ENCODE results near the gene TNRC6C.
"Not testable (repeated sequence)": the region's sequence is repeated elsewhere in the genome, so short reads cannot be mapped to it uniquely, and the experiment has no call there.

TNRC6C gene

GRCh38 chr17:78111727-78112517 lies 153.4 kb downstream of the TNRC6C start:
- no peak for DNase-seq (ENCODE audit: low read depth)

GRCh38 chr17:78112518-78113471 lies 154.3 kb downstream of the TNRC6C start:
- no peak for DNase-seq (ENCODE audit: low read depth)

GRCh38 chr17:78113804-78114785 lies 155.6 kb downstream of the TNRC6C start:
- no peak for DNase-seq (ENCODE audit: low read depth)

- DNase-seq (ENCODE audit: low read depth) = no peak
Observed at GRCh38 chr17:78114831-78115723, 156.6 kb downstream of the TNRC6C start.

GRCh38 chr17:78115803-78116202 lies 157.3 kb downstream of the TNRC6C start:
- not testable (repeated sequence) for DNase-seq (ENCODE audit: low read depth)

- no peak for DNase-seq (ENCODE audit: low read depth)
Observed at GRCh38 chr17:78116411-78116810, 157.9 kb downstream of the TNRC6C start.

GRCh38 chr17:78117027-78117981 lies 158.8 kb downstream of the TNRC6C start:
- DNase-seq (ENCODE audit: low read depth) = no peak

- no peak for DNase-seq (ENCODE audit: low read depth)
Observed at GRCh38 chr17:78118801-78119241, 160.3 kb downstream of the TNRC6C start.

- no peak for DNase-seq (ENCODE audit: low read depth)
Observed at GRCh38 chr17:78120537-78120936, 162.0 kb downstream of the TNRC6C start.

- no peak for DNase-seq (ENCODE audit: low read depth)
Observed at GRCh38 chr17:78120971-78121800, 162.7 kb downstream of the TNRC6C start.

- DNase-seq (ENCODE audit: low read depth) = no peak
Observed at GRCh38 chr17:78121801-78122215, 163.3 kb downstream of the TNRC6C start.

- DNase-seq (ENCODE audit: low read depth) = no peak
Observed at GRCh38 chr17:78122216-78122930, 163.9 kb downstream of the TNRC6C start.

GRCh38 chr17:78122931-78123249 lies 164.4 kb downstream of the TNRC6C start:
- DNase-seq (ENCODE audit: low read depth) = no peak

GRCh38 chr17:78123258-78123929 lies 164.9 kb downstream of the TNRC6C start:
- no peak for DNase-seq (ENCODE audit: low read depth)

- DNase-seq (ENCODE audit: low read depth) = no peak
Observed at GRCh38 chr17:78124081-78124835, 165.8 kb downstream of the TNRC6C start.

- no peak for DNase-seq (ENCODE audit: low read depth)
Observed at GRCh38 chr17:78124836-78125137, 166.3 kb downstream of the TNRC6C start.

Measured in HS-27A (cell line).